Measurements from ENCODE around the gene CS.
A peak's percentile ranks its signal among the peaks of the same experiment; 100 is the strongest.
"Not testable (repeated sequence)": the region's sequence is repeated elsewhere in the genome, so short reads cannot be mapped to it uniquely, and the experiment has no call there.

CS gene

GRCh38 chr12:56286044-56286830, 13.9 kb downstream of the CS start:
- Histone ChIP-seq H3K4me2 (no peak overlapping the region), H4K20me1 (peaks cover 64% of the 10 kb centered on the region), H3K4me3 (no peak overlapping the region), H3K9ac (no peak overlapping the region), H3K27me3 (no peaks in the 10 kb centered on the region), H3K36me3 (peaks cover 100% of the 10 kb centered on the region), H3K4me1 (no peaks in the 10 kb centered on the region), H3K27ac (no peak overlapping the region), H3K9me3 (no peaks in the 10 kb centered on the region)
- no peak for TF ChIP-seq Cebpa-rat (IDR thresholded peaks at IDR 0.05)

GRCh38 chr12:56284263-56284662, 15.9 kb downstream of the CS start:
- H3K27me3 ChIP-seq, H3K4me1 ChIP-seq, H3K4me2 ChIP-seq, H3K27ac ChIP-seq, H3K9me3 ChIP-seq, H3K9ac ChIP-seq, H3K4me3 ChIP-seq: not testable (repeated sequence)
- peaks cover 44% of the 10 kb centered on the region for H4K20me1 ChIP-seq
- peaks cover 100% of the 10 kb centered on the region for H3K36me3 ChIP-seq

GRCh38 chr12:56282579-56282978, 17.6 kb downstream of the CS start:
- Histone ChIP-seq H3K4me1 (no peaks in the 10 kb centered on the region), H3K9ac (no peak overlapping the region), H3K27ac (no peak overlapping the region), H3K4me3 (no peak overlapping the region), H3K27me3 (no peaks in the 10 kb centered on the region), H3K9me3 (no peaks in the 10 kb centered on the region), H3K36me3 (peaks cover 100% of the 10 kb centered on the region), H4K20me1 (peaks cover 27% of the 10 kb centered on the region), H3K4me2 (no peak overlapping the region)
- no peak for TF ChIP-seq Cebpa-rat (IDR thresholded peaks at IDR 0.05)

GRCh38 chr12:56282030-56282429, 18.1 kb downstream of the CS start:
- H3K9me3 ChIP-seq = no peaks in the 10 kb centered on the region
- H3K36me3 ChIP-seq = peaks cover 98% of the 10 kb centered on the region
- H3K4me2 ChIP-seq = no peak overlapping the region
- H3K27ac ChIP-seq = no peak overlapping the region
- H3K4me1 ChIP-seq = no peaks in the 10 kb centered on the region
- H3K27me3 ChIP-seq = no peaks in the 10 kb centered on the region
- H4K20me1 ChIP-seq = peaks cover 22% of the 10 kb centered on the region
- no peak for TF ChIP-seq Cebpa-rat (IDR thresholded peaks at IDR 0.05)
- H3K9ac ChIP-seq = no peak overlapping the region
- no peak overlapping the region for H3K4me3 ChIP-seq

GRCh38 chr12:56280849-56281248, 19.3 kb downstream of the CS start:
- Histone ChIP-seq H3K4me1 (no peaks in the 10 kb centered on the region), H3K36me3 (peaks cover 98% of the 10 kb centered on the region), H3K27ac (no peak overlapping the region), H3K9ac (no peak overlapping the region), H3K27me3 (no peaks in the 10 kb centered on the region), H3K9me3 (no peaks in the 10 kb centered on the region), H3K4me2 (no peak overlapping the region), H3K4me3 (no peak overlapping the region), H4K20me1 (peaks cover 10% of the 10 kb centered on the region; the same call in 1 of the 2 replicates)
- TF ChIP-seq Cebpa-rat (IDR thresholded peaks at IDR 0.05) = no peak

GRCh38 chr12:56278905-56279304, 21.2 kb downstream of the CS start:
- Histone ChIP-seq H3K4me1 (no peaks in the 10 kb centered on the region), H3K9ac (no peak overlapping the region), H3K27ac (no peak overlapping the region), H4K20me1 (no peaks in the 10 kb centered on the region), H3K4me3 (no peak overlapping the region), H3K27me3 (no peaks in the 10 kb centered on the region), H3K9me3 (no peaks in the 10 kb centered on the region), H3K36me3 (peaks cover 98% of the 10 kb centered on the region), H3K4me2 (no peak overlapping the region)
- TF ChIP-seq Cebpa-rat (IDR thresholded peaks at IDR 0.05) = no peak

GRCh38 chr12:56274299-56274698, 25.8 kb downstream of the CS start:
- Histone ChIP-seq H3K36me3 (peaks cover 97% of the 10 kb centered on the region), H3K4me2 (no peak overlapping the region)
- TF ChIP-seq Cebpa-rat (IDR thresholded peaks at IDR 0.05) = no peak

GRCh38 chr12:56272468-56272867, 27.7 kb downstream of the CS start:
- Histone ChIP-seq H3K4me1 (peaks cover 12% of the 10 kb centered on the region), H3K36me3 (peaks cover 85% of the 10 kb centered on the region)
- not testable (repeated sequence) for H3K9ac ChIP-seq, H3K9me3 ChIP-seq, H3K4me3 ChIP-seq, H3K27ac ChIP-seq, H4K20me1 ChIP-seq, H3K27me3 ChIP-seq, H3K4me2 ChIP-seq

More at GRCh38 chr12:56274299-56274698, 25.8 kb downstream of the CS start:
- H3K9me3 ChIP-seq = no peaks in the 10 kb centered on the region
- H3K27ac ChIP-seq = no peak overlapping the region
- no peaks in the 10 kb centered on the region for H3K27me3 ChIP-seq
- H3K4me1 ChIP-seq = no peaks in the 10 kb centered on the region
- H3K9ac ChIP-seq = no peak overlapping the region
- H3K4me3 ChIP-seq = no peak overlapping the region
- no peaks in the 10 kb centered on the region for H4K20me1 ChIP-seq

- H3K36me3 ChIP-seq = peaks cover 73% of the 10 kb centered on the region
- no peaks in the 10 kb centered on the region for H3K27me3 ChIP-seq
- no peak overlapping the region for H3K9ac ChIP-seq
- H3K4me1 ChIP-seq = peaks cover 20% of the 10 kb centered on the region
- no peaks in the 10 kb centered on the region for H3K9me3 ChIP-seq
- H3K4me2 ChIP-seq = no peak overlapping the region
- no peaks in the 10 kb centered on the region for H4K20me1 ChIP-seq
- H3K27ac ChIP-seq = no peak overlapping the region
- no peak for TF ChIP-seq Cebpa-rat (IDR thresholded peaks at IDR 0.05)
- H3K4me3 ChIP-seq = no peak overlapping the region
Observed at GRCh38 chr12:56271031-56271430, 29.1 kb downstream of the CS start.

- Histone ChIP-seq H3K4me2 (peak overlapping the region; percentile 93), H3K9ac (peak overlapping the region; percentile 85)
Observed at GRCh38 chr12:56267443-56268071, 32.6 kb downstream of the CS start.

More at GRCh38 chr12:56267443-56268071, 32.6 kb downstream of the CS start:
- no peaks in the 10 kb centered on the region for H3K27me3 ChIP-seq
- TF ChIP-seq Cebpa-rat (IDR thresholded peaks at IDR 0.05) = no peak
- no peaks in the 10 kb centered on the region for H4K20me1 ChIP-seq
- peaks cover 25% of the 10 kb centered on the region for H3K4me1 ChIP-seq
- H3K36me3 ChIP-seq = peaks cover 39% of the 10 kb centered on the region
- no peaks in the 10 kb centered on the region for H3K9me3 ChIP-seq
- peak overlapping the region; percentile 82 for H3K4me3 ChIP-seq
- peak overlapping the region; percentile 88 for H3K27ac ChIP-seq

Data from BLaER1 (cell line).